Measurements from ENCODE around the gene CCDC14.

DNA sequence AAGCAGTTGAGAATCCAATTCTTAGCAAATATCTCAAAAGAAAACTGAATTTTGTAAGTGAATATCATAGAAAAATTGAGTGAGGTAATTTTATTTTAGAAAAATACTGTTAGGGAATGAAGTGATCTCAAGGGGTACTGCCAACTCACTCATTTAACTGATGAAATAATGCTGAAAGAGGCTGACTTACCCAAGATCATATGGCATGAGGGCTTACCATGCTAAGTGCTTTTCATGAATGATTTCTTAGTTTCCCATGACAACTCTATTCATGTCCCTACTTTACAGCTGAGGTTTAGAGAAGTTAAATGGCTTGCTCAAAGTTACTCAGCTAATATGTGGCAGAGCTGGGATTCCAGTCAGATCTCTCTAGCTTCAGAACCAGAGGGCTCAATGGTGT is 30.6 kb downstream of the CCDC14 start:
- TF ChIP-seq CTCF (IDR thresholded peaks at IDR 0.05) (no peak), ZFX (IDR thresholded peaks at IDR 0.05; ENCODE audit: borderline replicate concordance) (no peak)

Measured in 22Rv1 (cell line).